ENCODE results near the gene MAP3K4.

GRCh38 chr6:161091972-161092701 lies 100.6 kb downstream of the MAP3K4 start:
- TF ChIP-seq, protein P1, sequence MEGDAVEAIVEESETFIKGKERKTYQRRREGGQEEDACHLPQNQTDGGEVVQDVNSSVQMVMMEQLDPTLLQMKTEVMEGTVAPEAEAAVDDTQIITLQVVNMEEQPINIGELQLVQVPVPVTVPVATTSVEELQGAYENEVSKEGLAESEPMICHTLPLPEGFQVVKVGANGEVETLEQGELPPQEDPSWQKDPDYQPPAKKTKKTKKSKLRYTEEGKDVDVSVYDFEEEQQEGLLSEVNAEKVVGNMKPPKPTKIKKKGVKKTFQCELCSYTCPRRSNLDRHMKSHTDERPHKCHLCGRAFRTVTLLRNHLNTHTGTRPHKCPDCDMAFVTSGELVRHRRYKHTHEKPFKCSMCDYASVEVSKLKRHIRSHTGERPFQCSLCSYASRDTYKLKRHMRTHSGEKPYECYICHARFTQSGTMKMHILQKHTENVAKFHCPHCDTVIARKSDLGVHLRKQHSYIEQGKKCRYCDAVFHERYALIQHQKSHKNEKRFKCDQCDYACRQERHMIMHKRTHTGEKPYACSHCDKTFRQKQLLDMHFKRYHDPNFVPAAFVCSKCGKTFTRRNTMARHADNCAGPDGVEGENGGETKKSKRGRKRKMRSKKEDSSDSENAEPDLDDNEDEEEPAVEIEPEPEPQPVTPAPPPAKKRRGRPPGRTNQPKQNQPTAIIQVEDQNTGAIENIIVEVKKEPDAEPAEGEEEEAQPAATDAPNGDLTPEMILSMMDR (IDR thresholded peaks at IDR 0.05) = no peak
- TF ChIP-seq POLR2AphosphoS5 (IDR thresholded peaks at IDR 0.05) (peak; percentile 44 to 70 (median 50)), POLR2A (IDR thresholded peaks at IDR 0.05) (no peak), EP300 (IDR thresholded peaks at IDR 0.05) (peak in 1 of 4 donors; percentile 14)

Data from sigmoid colon (tissue), 4 donors.